ENCODE results near the gene CDHR5.
"Not testable (repeated sequence)": the region's sequence is repeated elsewhere in the genome, so short reads cannot be mapped to it uniquely, and the experiment has no call there.

CDHR5 gene

DNA sequence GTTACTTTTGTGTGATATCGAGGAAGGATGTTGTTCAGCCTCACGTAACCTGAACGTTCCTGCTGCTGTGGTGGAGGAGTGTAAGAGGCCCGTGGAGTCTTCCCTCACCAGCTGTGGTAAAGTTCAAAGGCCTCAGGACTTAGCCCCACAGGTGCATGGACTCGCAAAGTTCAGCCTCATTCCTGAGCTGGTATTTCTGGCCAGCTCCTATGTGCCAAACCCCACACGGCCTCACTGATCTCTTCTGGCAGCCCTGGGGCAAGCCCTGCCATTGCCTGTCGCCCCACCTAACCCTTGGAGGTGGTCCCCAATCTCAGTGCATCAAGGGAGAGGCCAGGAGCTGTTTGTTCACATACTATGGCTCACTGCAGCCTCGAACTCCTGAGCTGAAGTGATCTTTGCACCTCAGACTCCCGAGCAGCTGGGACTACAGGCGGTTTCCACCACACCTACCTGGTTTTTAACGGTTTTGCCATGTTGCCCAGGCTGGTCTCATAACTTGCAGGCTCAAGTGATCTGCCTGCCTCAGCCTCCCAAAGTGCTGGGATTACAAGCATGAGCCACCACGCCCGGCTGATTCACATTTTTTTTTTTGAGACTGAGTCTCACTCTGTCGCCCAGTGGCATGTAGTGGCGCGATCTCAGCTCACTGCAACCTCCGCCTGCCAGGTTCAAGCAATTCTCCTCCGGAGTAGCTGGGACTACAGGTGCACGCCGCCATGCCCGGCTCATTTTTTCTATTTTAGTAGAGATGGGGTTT lies 46.3 kb downstream of the CDHR5 start:
- no peak for DNase-seq (ENCODE audit: low spot score)
- TF ChIP-seq, protein P1, sequence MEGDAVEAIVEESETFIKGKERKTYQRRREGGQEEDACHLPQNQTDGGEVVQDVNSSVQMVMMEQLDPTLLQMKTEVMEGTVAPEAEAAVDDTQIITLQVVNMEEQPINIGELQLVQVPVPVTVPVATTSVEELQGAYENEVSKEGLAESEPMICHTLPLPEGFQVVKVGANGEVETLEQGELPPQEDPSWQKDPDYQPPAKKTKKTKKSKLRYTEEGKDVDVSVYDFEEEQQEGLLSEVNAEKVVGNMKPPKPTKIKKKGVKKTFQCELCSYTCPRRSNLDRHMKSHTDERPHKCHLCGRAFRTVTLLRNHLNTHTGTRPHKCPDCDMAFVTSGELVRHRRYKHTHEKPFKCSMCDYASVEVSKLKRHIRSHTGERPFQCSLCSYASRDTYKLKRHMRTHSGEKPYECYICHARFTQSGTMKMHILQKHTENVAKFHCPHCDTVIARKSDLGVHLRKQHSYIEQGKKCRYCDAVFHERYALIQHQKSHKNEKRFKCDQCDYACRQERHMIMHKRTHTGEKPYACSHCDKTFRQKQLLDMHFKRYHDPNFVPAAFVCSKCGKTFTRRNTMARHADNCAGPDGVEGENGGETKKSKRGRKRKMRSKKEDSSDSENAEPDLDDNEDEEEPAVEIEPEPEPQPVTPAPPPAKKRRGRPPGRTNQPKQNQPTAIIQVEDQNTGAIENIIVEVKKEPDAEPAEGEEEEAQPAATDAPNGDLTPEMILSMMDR (IDR thresholded peaks at IDR 0.05; ENCODE audit: extremely low read depth, missing control alignments): no peak

DNA sequence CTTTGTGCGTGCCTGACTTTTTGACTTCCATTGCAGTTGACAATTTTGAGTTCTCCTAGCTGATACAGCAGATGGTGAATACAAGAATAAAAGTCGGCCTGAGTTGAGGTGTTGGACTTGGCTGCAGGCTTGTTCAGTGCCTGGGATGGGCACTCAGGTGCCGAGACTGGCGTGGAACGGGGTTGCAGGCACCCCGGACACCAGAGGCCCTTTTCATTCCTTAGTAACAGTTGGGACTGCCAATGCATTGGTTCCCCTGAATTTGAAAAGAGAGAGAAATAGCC lies 47.2 kb downstream of the CDHR5 start:
- DNase-seq (ENCODE audit: low spot score): no peak
- TF ChIP-seq, protein P1 (IDR thresholded peaks at IDR 0.05; ENCODE audit: extremely low read depth, missing control alignments): no peak

DNA sequence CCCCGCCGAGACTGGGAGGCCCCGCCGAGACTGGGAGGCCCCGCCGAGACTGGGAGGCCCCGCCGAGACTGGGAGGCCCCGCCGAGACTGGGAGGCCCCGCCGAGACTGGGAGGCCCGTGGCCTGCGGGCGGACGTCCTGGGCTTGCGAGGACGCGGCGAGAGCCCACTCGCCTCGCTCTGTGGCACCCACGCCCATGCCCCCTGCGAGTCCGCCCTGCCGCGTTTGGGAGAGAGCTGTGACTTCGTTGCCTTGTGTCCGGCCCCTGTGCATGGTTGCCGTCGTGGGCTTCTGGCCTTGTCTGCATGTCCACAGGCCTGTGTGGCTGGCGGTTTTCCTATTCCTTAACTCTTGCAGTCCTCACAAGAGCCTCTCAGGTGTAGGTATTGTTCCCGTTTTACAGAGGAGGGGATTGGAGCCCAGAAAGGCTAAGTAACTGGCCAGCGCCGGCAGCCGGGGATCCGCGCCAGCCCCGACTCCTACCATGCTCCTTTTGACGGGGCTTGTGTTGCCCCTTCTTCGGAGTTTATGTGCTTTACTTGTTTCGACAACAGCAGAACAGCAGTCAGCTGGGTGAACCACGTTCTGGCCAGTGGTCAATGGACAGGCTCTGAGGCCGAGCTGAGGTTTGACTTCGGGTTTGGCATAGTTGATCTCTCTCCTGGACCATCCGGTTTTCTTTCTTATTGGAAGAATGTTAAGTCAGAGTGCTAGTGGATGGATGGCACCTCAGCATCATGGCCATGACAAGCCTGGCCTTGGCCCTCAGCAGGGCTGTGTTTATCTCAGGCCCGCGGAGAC lies 47.7 kb downstream of the CDHR5 start:
- DNase-seq (ENCODE audit: low spot score): no peak
- TF ChIP-seq, protein P1 (IDR thresholded peaks at IDR 0.05; ENCODE audit: extremely low read depth, missing control alignments): no peak

DNA sequence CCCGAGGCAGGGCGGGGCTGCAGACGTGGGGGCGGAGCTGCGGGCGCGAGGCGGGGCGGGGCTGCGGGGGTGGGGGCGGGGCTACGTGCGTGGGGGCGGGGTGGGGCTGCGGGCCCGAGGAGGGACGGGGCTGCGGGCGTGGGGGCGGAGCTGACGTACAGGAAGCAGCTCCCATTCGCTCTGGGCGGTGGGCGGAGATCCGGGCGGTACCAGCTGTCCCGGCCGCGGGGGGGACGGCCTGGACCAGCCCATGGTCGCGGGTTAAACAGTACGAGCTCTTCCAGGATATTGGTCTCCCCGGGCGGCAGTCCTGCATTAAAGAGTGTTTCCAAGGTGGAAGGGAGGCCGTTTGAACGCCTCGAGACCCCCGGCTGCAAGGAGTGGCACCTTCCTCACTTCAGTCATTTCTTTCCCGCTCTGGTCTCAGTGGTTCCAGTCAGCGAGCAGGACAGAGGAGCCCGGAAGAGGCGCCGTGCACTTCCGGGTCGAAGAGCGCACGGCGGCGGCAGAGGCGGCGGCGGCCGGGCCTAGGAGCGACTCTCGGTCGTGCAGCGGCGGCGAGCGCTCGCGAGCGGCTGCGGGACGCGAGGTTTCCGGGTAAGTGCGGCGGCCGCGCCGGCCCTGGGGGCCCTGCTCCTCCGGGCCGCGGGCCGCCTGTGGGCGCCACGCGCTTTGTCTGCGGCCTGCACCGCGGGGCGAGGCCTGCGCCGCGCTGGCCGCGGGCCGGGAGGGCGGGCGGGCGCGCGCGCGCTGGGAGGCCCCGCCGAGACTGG lies 48.6 kb downstream of the CDHR5 start, which contains the start of gene PHRF1:
PHRF1 (plus strand) TSS at position 475 of the 773 bp plus-strand sequence. CDS start 5,043 bp downstream, outside the sequence.
- DNase-seq (ENCODE audit: low spot score): peak; percentile 100
- TF ChIP-seq, protein P1 (IDR thresholded peaks at IDR 0.05; ENCODE audit: extremely low read depth, missing control alignments): no peak

DNA sequence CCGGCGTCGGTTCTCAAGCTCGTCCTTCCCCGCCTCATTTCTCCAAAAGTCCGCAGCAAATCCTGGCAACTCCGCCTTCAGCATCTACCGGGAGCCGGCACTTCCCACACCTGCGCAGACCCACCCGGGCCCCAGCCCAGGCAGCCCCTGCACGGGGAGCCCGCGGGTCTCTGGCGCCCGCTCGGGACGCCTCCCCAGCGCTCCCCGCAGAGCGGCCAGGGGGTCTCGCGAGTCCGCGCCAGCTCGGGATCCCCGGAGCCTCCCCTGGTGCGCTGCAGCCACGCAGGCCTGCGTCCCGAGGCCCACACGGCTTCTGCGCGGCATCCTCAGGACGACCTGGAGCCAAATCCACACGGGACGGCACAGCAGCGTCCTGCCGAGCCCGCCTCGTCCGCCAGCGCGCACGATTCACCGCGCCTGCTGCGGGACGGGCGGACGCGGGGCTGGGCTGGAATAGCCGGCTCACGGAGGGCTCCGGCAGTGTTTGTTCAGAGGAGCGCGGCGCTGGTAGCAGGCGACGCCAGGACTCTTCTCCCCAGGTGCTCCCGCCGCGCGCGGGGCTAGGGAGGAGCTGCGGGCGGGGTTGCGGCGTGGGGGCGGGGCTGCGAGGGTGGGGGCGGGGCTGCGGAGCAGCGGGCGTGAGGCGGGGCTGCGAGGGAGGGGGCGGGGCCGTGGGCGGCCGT lies 49.3 kb downstream of the CDHR5 start:
- no peak for DNase-seq (ENCODE audit: low spot score)
- TF ChIP-seq, protein P1 (IDR thresholded peaks at IDR 0.05; ENCODE audit: extremely low read depth, missing control alignments): no peak

DNA sequence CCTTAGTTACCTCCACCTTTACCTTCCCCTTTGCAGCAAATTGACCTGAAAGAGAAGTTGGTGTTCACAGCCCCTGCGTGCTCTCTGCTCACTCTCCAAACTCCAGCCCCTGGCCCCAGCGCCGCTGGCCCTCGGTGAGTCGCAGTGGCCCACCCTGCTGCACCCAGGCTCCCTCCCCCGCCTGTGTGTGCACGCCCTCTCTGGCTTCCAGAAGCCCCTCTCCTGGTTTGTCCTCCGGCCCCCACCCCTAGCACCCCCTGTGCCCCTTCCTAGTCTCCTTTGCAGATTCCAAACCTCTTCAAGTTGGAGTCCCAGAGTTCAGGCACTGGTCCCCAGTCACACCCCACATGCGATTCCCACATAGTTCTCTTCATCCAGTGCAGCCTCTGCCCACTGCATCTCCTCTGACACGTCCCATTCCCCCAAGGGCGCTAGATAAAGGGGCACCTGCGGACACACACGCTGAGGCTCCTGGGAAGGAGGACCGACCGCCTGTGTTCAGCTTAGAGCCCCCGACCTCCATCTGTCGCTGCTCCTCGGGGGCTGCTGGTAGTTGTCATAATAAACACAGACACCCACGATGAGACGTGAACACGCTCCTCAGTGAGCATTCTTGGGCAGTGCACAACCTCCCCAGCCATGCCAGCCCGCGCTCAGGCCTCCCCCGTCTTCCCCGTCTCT lies 50.0 kb downstream of the CDHR5 start:
- TF ChIP-seq, protein P1 (IDR thresholded peaks at IDR 0.05; ENCODE audit: extremely low read depth, missing control alignments): no peak
- DNase-seq (ENCODE audit: low spot score): no peak

DNA sequence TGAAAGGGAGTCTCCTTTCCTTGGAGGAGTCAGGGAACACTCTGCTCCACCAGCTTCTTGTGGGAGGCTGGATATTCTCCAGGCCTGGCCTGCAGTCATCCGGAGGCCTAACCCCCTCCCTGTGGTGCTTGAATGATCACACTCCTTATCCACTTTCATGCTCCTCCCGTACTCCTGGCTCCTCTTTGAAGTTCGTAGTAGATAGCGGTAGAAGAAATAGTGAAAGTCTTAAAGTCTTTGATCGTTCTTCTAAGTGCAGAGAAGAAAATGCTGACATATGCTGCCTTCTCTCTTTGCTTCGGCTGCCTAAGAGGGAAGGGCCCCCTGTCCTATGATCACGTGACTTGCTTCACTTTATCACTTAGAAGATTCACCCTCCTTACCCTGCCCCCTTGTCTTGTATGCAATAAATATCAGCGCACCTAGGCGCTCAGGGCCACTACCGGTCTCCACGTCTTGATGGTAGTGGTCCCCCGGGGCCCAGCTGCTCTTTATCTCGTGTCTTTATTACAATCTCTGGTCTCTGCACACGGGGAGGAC lies 50.7 kb downstream of the CDHR5 start:
- not testable (repeated sequence) for DNase-seq (ENCODE audit: low spot score)
